Upper lobe of left lung (tissue), 4 donors: ENCODE measurements around the gene TRIM56.

Experiments used
- CTCF ChIP-seq, 6 experiments: fragments of 450-650 bp in 4 of 6; fragments of 200-600 bp in 2 of 6; sonication (generic) in 2 of 6; IDR thresholded peaks; one replicate each; pipeline ENCODE4 v1.5.1; 2016 to 2019; ENCODE audit warnings: antibody characterized with exemption in 6 of 6
- POLR2A ChIP-seq, 4 donors: fragments of 450-650 bp; IDR thresholded peaks; one replicate each; pipeline ENCODE4 v1.5.1; 2016 to 2017; ENCODE audit warnings: antibody characterized with exemption in 4 of 4, mild to moderate bottlenecking in 2 of 4

- no peak for TF ChIP-seq CTCF (IDR thresholded peaks at IDR 0.05)
- TF ChIP-seq POLR2A (IDR thresholded peaks at IDR 0.05): no peak
Measured at GRCh38 chr7:101112233-101112632, 27.0 kb downstream of the TRIM56 start.
